ENCODE results near the gene EP400. TPM values are rescaled to one million over a fixed set of nuclear protein-coding genes. Genes with fewer than 3 reads are reported as not detected.

EP400 gene
- total and polyA plus RNA-seq, 2 of the 4 experiments (the other 2 are of a cell fraction), result 4.3 to 11.4 TPM

GRCh38 chr12:132029503-132030300, 80.0 kb downstream of the EP400 start:
- CTCF ChIA-PET, result no interaction called here
- Histone ChIP-seq H3K4ac (ENCODE audit: low read depth, low read length) (peak overlapping the region; percentile 66), H2BK5ac (ENCODE audit: low read depth, low read length, poor library complexity, severe bottlenecking) (peak overlapping the region; percentile 53), H4K5ac (ENCODE audit: low read depth, low read length) (no peak overlapping the region), H3K4me3 (ENCODE audit: insufficient read depth, low read depth, low read length) (no peak overlapping the region), H3K36me3 (ENCODE audit: control insufficient read depth, insufficient read depth, low read length) (peaks cover 71% of the 10 kb centered on the region), H2AK5ac (ENCODE audit: low read depth, low read length) (peak overlapping the region; percentile 42; the same call in 1 of the 2 replicates), H2BK15ac (ENCODE audit: low read depth, low read length) (no peak overlapping the region), H4K20me1 (ENCODE audit: insufficient read depth, low read length) (peaks cover 4% of the 10 kb centered on the region), H2BK120ac (ENCODE audit: low read depth, low read length) (no peak overlapping the region), H3K56ac (ENCODE audit: extremely low read depth, insufficient read depth, low read length) (no peak overlapping the region), H4K91ac (ENCODE audit: insufficient read depth, low read depth, low read length) (no peak overlapping the region), H3K27me3 (ENCODE audit: control insufficient read depth, insufficient read depth, low read length) (no peaks in the 10 kb centered on the region), H3K4me2 (ENCODE audit: low read depth, low read length) (no peak overlapping the region; the same call in 1 of the 2 replicates), H3K79me1 (ENCODE audit: low read depth in 1 of 2, low read length in 2 of 2) (peaks cover 0 to 40% of the 10 kb centered on the region in 2 experiments; a peak in 3 of 4 replicates), H3K18ac (ENCODE audit: low read depth, low read length) (no peak overlapping the region), H2BK20ac (ENCODE audit: low read depth, low read length) (no peak overlapping the region; the same call in 1 of the 2 replicates), H3K23ac (ENCODE audit: low read depth, low read length) (no peak overlapping the region; the same call in 1 of the 2 replicates), H4K8ac (ENCODE audit: low read depth in 2 of 2, low read length in 2 of 2) (no peak overlapping the region), H3K9me3 (ENCODE audit: control insufficient read depth, insufficient read depth, low read length) (no peaks in the 10 kb centered on the region), H2AFZ (replicated peaks; ENCODE audit: low read length, poor library complexity) (peak overlapping the region; percentile 59), H2AK9ac (replicated peaks; ENCODE audit: low read depth, low read length, poor library complexity) (no peak overlapping the region), H3K9ac (ENCODE audit: low read depth, low read length) (no peak overlapping the region), H3K14ac (replicated peaks; ENCODE audit: low read depth, low read length) (no peak overlapping the region), H3K4me1 (ENCODE audit: control insufficient read depth, insufficient read depth, low read length) (peaks cover 6% of the 10 kb centered on the region), H3K9me1 (ENCODE audit: insufficient read depth, low read length) (peaks cover 21% of the 10 kb centered on the region), H3K27ac (ENCODE audit: insufficient read depth, low read length) (no peak overlapping the region)
- DNase-seq (no peak), ATAC-seq (ENCODE audit: low read depth) (peak; percentile 5; the same call in 1 of the 2 replicates)
- BruUV-seq (replicated peaks), result no TSS peak
- 98% methylated on average over 20 of the region's 26 CpGs; no CpG with 5 or more reads in 1 of the 2 experiments for WGBS, 2 experiments (ENCODE audit: extremely low coverage in 2 of 2, insufficient read length in 1 of 2)
- intact Hi-C loops (cut with micrococcal nuclease), result no loop called here
- dilution Hi-C loops (cut with HindIII; ENCODE audit: low sequenced_read_pairs, unreplicated experiment), result no loop called here
- in situ Hi-C loops (cut with MboI; ENCODE audit: low sequenced_read_pairs), result no loop called here
- POLR2A ChIA-PET (ENCODE audit: unreplicated experiment), result no interaction called here
- TF ChIP-seq CHD1 (IDR thresholded peaks at IDR 0.05; ENCODE audit: low read depth, low read length) (no peak), MXI1 (IDR thresholded peaks at IDR 0.05; ENCODE audit: borderline replicate concordance, low read depth, low read length) (no peak), RAD21 (IDR thresholded peaks at IDR 0.05; ENCODE audit: low read length) (no peak), BHLHE40 (IDR thresholded peaks at IDR 0.05; ENCODE audit: low read depth, low read length) (no peak), POLR2A (IDR thresholded peaks at IDR 0.05; ENCODE audit: low read depth, low read length) (no peak), RFX5 (IDR thresholded peaks at IDR 0.05; ENCODE audit: low read depth, low read length) (no peak), RCOR1 (IDR thresholded peaks at IDR 0.05; ENCODE audit: insufficient replicate concordance, low read length) (no peak), ELK1 (IDR thresholded peaks at IDR 0.05; ENCODE audit: borderline replicate concordance, low read depth, low read length) (no peak), USF2 (IDR thresholded peaks at IDR 0.05; ENCODE audit: low read depth, low read length) (no peak), NFE2L2 (IDR thresholded peaks at IDR 0.05; ENCODE audit: low read depth, low read length) (no peak), CEBPB (IDR thresholded peaks at IDR 0.05; ENCODE audit: low read depth, low read length) (no peak), MAFK (IDR thresholded peaks at IDR 0.05; ENCODE audit: low read depth, low read length) (no peak), SMC3 (IDR thresholded peaks at IDR 0.05; ENCODE audit: low read depth, low read length) (no peak), FOS (IDR thresholded peaks at IDR 0.05; ENCODE audit: low read depth, low read length) (no peak), CTCF (conservative IDR thresholded peaks at IDR 0.05; ENCODE audit: low read depth, low read length) (no peak)
